ENCODE measurements around the gene LRRC2. TPM values are rescaled to one million over a fixed set of nuclear protein-coding genes. Genes with fewer than 3 reads are reported as not detected.

LRRC2 gene
- total and polyA plus RNA-seq, 4 donors: 0.09 to 3.1 (median 0.73) TPM

GRCh38 chr3:46565077-46565476 is 1.0 kb downstream of the LRRC2 start:
- WGBS, 2 donors: 89% methylated on average over 4 of the region's 4 CpGs
- peak overlapping the region in 1 of 2 donors; percentile 94 for H3K27ac ChIP-seq (ENCODE audit: low read depth in 1 of 2, low read length in 1 of 2)

DNA sequence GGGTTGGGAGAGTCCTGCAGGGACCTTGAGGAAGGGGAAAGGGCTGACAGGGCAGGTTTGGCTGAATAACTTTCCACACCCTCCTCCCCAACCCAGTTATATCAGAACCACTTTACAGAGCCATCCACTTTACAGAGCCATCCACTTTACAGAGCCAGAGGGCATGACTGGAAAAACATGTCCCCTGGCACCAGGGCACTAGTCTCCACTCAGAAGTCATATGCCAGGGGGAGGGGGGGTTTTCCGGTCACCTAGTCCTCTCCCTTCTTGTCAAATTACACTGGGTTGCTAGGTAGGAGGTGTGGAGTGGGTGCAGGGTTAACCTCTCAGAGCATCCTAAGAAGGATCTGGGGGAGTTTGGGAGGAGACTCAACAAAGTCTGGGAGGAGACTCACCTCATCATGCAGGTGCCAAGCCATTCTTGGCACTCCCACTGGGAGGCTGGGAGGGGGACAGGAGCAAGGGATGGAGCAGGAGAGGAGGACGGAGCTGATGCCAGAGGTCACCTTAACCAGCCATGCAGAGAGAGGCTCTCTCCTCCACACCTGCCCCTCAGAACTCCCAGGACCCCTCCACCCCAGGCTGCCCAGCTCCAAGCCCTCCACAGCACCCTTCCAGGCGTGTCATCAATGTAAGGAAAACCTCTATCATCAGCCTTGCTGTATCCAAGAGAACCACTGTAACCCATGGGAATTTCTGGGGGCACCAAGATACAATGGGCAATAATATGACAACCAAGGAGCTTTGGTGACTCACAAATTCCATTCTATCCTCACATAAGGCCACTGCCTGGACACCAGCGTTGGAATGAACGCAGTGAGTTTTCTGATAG is 1.7 kb downstream of the LRRC2 start:
- no peak for TF ChIP-seq CTCF (IDR thresholded peaks at IDR 0.05; ENCODE audit: control extremely low read depth, extremely low read depth)
- DNase-seq (no peak), ATAC-seq (ENCODE audit: insufficient read depth, low FRiP score) (no peak)
- Histone ChIP-seq H3K9me3 (ENCODE audit: control insufficient read depth in 4 of 4, insufficient read depth in 3 of 4, low read length in 3 of 4) (peaks cover 0 to 2% (median 0%) of the 10 kb centered on the region in 4 donors), H3K9ac (ENCODE audit: insufficient read depth in 1 of 2, low read length in 2 of 2) (no peak overlapping the region), H3K27ac (ENCODE audit: low read depth in 1 of 2, low read length in 1 of 2) (peak overlapping the region in 1 of 2 donors; percentile 94), H3K36me3 (ENCODE audit: control insufficient read depth in 4 of 4, insufficient read depth in 4 of 4, low read length in 4 of 4) (no peaks in the 10 kb centered on the region), H3K4me1 (ENCODE audit: control insufficient read depth in 5 of 5, insufficient read depth in 5 of 5, low read length in 5 of 5) (peaks cover 0 to 14% (median 0%) of the 10 kb centered on the region in 5 donors), H3K27me3 (ENCODE audit: control insufficient read depth in 3 of 3, insufficient read depth in 3 of 3, low read length in 2 of 3) (peaks cover 0 to 23% (median 9%) of the 10 kb centered on the region in 3 donors), H3K4me3 (no peak overlapping the region)
- WGBS, 2 donors: 84 to 96% methylated on average over 5 of the region's 5 CpGs

More at GRCh38 chr3:46565077-46565476, 1.0 kb downstream of the LRRC2 start:
- DNase-seq: no peak
- no peak overlapping the region for H3K9ac ChIP-seq (ENCODE audit: insufficient read depth in 1 of 2, low read length in 2 of 2)
- H3K9me3 ChIP-seq (ENCODE audit: control insufficient read depth in 4 of 4, insufficient read depth in 3 of 4, low read length in 3 of 4): peaks cover 0 to 2% (median 0%) of the 10 kb centered on the region in 4 donors
- H3K4me1 ChIP-seq (ENCODE audit: control insufficient read depth in 5 of 5, insufficient read depth in 5 of 5, low read length in 5 of 5): peaks cover 0 to 14% (median 0%) of the 10 kb centered on the region in 5 donors
- ATAC-seq (ENCODE audit: insufficient read depth, low FRiP score): no peak
- H3K36me3 ChIP-seq (ENCODE audit: control insufficient read depth in 4 of 4, insufficient read depth in 4 of 4, low read length in 4 of 4): no peaks in the 10 kb centered on the region
- H3K4me3 ChIP-seq: no peak overlapping the region
- TF ChIP-seq CTCF (IDR thresholded peaks at IDR 0.05; ENCODE audit: control extremely low read depth, extremely low read depth): no peak
- H3K27me3 ChIP-seq (ENCODE audit: control insufficient read depth in 3 of 3, insufficient read depth in 3 of 3, low read length in 2 of 3): peaks cover 0 to 23% (median 9%) of the 10 kb centered on the region in 3 donors

GRCh38 chr3:46561951-46562350 is 4.2 kb downstream of the LRRC2 start:
- ATAC-seq (ENCODE audit: insufficient read depth, low FRiP score): no peak
- no peak overlapping the region for H3K4me3 ChIP-seq
- peak overlapping the region in 1 of 2 donors; percentile 58 for H3K27ac ChIP-seq (ENCODE audit: low read depth in 1 of 2, low read length in 1 of 2)
- 91 to 95% methylated on average over 1 of the region's 1 CpG for WGBS, 2 donors
- no peak overlapping the region for H3K9ac ChIP-seq (ENCODE audit: insufficient read depth in 1 of 2, low read length in 2 of 2)
- H3K4me1 ChIP-seq (ENCODE audit: control insufficient read depth in 5 of 5, insufficient read depth in 5 of 5, low read length in 5 of 5): peaks cover 0 to 20% (median 0%) of the 10 kb centered on the region in 5 donors
- no peak for DNase-seq
- no peak for TF ChIP-seq CTCF (IDR thresholded peaks at IDR 0.05; ENCODE audit: control extremely low read depth, extremely low read depth)
- H3K27me3 ChIP-seq (ENCODE audit: control insufficient read depth in 3 of 3, insufficient read depth in 3 of 3, low read length in 2 of 3): peaks cover 0 to 13% (median 9%) of the 10 kb centered on the region in 3 donors
- H3K36me3 ChIP-seq (ENCODE audit: control insufficient read depth in 4 of 4, insufficient read depth in 4 of 4, low read length in 4 of 4): no peaks in the 10 kb centered on the region
- peaks cover 0 to 2% (median 0%) of the 10 kb centered on the region in 4 donors for H3K9me3 ChIP-seq (ENCODE audit: control insufficient read depth in 4 of 4, insufficient read depth in 3 of 4, low read length in 3 of 4)

Data from lung (tissue), 12 donors.